H9 (cell line): ENCODE results near the gene CFAP43. TPM values are rescaled to one million over a fixed set of nuclear protein-coding genes. Genes with fewer than 3 reads are reported as not detected.
"Not testable (repeated sequence)": the region's sequence is repeated elsewhere in the genome, so short reads cannot be mapped to it uniquely, and the experiment has no call there.

Experiments
- DNase-seq: peaks from one replicate; pipeline ENCODE4 v3.0.0-alpha.2; 2017
- H2AFZ ChIP-seq: one replicate; pipeline ENCODE4 v1.6.1; 2013; ENCODE audit warnings: mild to moderate bottlenecking, low read length, control low read depth, moderate library complexity
- H2AK5ac ChIP-seq: 2 replicates; pipeline ENCODE4 v1.6.1; 2013; ENCODE audit warnings: low read length, control low read depth, mixed read lengths; ENCODE audit not compliant: insufficient read length
- H2BK120ac ChIP-seq: one replicate; pipeline ENCODE4 v1.6.1; 2013; ENCODE audit warnings: low read depth, mild to moderate bottlenecking, low read length, control low read depth, inconsistent platforms; ENCODE audit not compliant: poor library complexity, severe bottlenecking
- H2BK12ac ChIP-seq: 2 replicates; pipeline ENCODE4 v1.6.1; 2013; ENCODE audit warnings: low read length, control low read depth, mixed read lengths, low read depth; ENCODE audit not compliant: insufficient read length
- H2BK15ac ChIP-seq: 2 replicates; pipeline ENCODE4 v1.6.1; 2013; ENCODE audit warnings: low read depth, low read length, control low read depth
- H2BK20ac ChIP-seq: one replicate; pipeline ENCODE4 v1.6.1; 2013; ENCODE audit warnings: low read depth, mild to moderate bottlenecking, low read length, control low read depth, inconsistent platforms; ENCODE audit not compliant: poor library complexity, severe bottlenecking
- H2BK5ac ChIP-seq: 2 replicates; pipeline ENCODE4 v1.6.1; 2013; ENCODE audit warnings: low read length, control low read depth, mixed read lengths; ENCODE audit not compliant: insufficient read length
- H3K14ac ChIP-seq: 2 replicates; pipeline ENCODE4 v1.6.1; 2013; ENCODE audit warnings: low read length, control low read depth; ENCODE audit not compliant: insufficient read depth
- H3K18ac ChIP-seq: 2 replicates; pipeline ENCODE4 v1.6.1; 2013; ENCODE audit warnings: low read depth, mild to moderate bottlenecking, mixed read lengths, low read length, control low read depth; ENCODE audit not compliant: insufficient read length
- H3K23ac ChIP-seq: 2 replicates; pipeline ENCODE4 v1.6.1; 2013; ENCODE audit warnings: low read length, control low read depth, mixed read lengths, low read depth; ENCODE audit not compliant: insufficient read length
- H3K23me2 ChIP-seq: 2 replicates; pipeline ENCODE4 v1.6.1; 2013; ENCODE audit warnings: low read depth, mild to moderate bottlenecking, mixed read lengths, low read length, control low read depth; ENCODE audit not compliant: insufficient read length, poor library complexity, severe bottlenecking
- H3K27ac ChIP-seq: 2 replicates; pipeline ENCODE4 v1.5.1; 2013; ENCODE audit warnings: low read length, control low read depth, mixed read lengths, low read depth; ENCODE audit not compliant: insufficient read length
- H3K27me3 ChIP-seq: 2 replicates; pipeline ENCODE4 v1.6.1; 2013; ENCODE audit warnings: low read length, control low read depth, inconsistent platforms; ENCODE audit not compliant: insufficient read depth
- H3K4ac ChIP-seq: 2 replicates; pipeline ENCODE4 v1.6.1; 2013; ENCODE audit warnings: low read depth, mild to moderate bottlenecking, control low read depth, inconsistent platforms, low read length, moderate library complexity
- H3K4me1 ChIP-seq: 2 replicates; pipeline ENCODE4 v1.6.1; 2013; ENCODE audit warnings: low read length, control low read depth, inconsistent platforms; ENCODE audit not compliant: insufficient read depth
- H3K4me2 ChIP-seq: 2 replicates; pipeline ENCODE4 v1.6.1; 2013; ENCODE audit warnings: low read length, control low read depth, mixed read lengths; ENCODE audit not compliant: insufficient read length, insufficient read depth
- H3K56ac ChIP-seq: 2 replicates; pipeline ENCODE4 v1.6.1; 2013; ENCODE audit warnings: low read depth, mild to moderate bottlenecking, mixed read lengths, low read length, control low read depth; ENCODE audit not compliant: insufficient read length
- H3K79me1 ChIP-seq: 2 replicates; pipeline ENCODE4 v1.6.1; 2013; ENCODE audit warnings: low read depth, mild to moderate bottlenecking, moderate library complexity, low read length, control low read depth, inconsistent platforms; ENCODE audit not compliant: insufficient read depth, poor library complexity, severe bottlenecking
- H3K79me2 ChIP-seq: 2 replicates; pipeline ENCODE4 v1.6.1; 2013; ENCODE audit warnings: low read length, control low read depth, inconsistent platforms; ENCODE audit not compliant: insufficient read depth
- H3K9ac ChIP-seq: 2 replicates; pipeline ENCODE4 v1.6.1; 2013; ENCODE audit warnings: low read length, control low read depth, mixed read lengths; ENCODE audit not compliant: insufficient read length; ENCODE audit errors: extremely low read depth
- H3K9me3 ChIP-seq: one replicate; pipeline ENCODE4 v1.6.1; 2013; ENCODE audit warnings: low read depth, low read length, inconsistent platforms; ENCODE audit not compliant: control insufficient read depth
- H3T11ph ChIP-seq: one replicate; pipeline ENCODE4 v1.6.1; 2013; ENCODE audit warnings: mild to moderate bottlenecking, low read length, control low read depth, inconsistent platforms
- H4K20me1 ChIP-seq: one replicate; pipeline ENCODE4 v1.6.1; 2013; ENCODE audit not compliant: control insufficient read depth, insufficient read length, insufficient read depth
- H4K5ac ChIP-seq: 2 replicates; pipeline ENCODE4 v1.6.1; 2013; ENCODE audit warnings: low read depth, mild to moderate bottlenecking, mixed read lengths, low read length, control low read depth; ENCODE audit not compliant: insufficient read length
- H4K8ac ChIP-seq: replicated peaks from 2 replicates; pipeline ENCODE4 v1.6.1; 2013; ENCODE audit warnings: low read length, control low read depth, mixed read lengths, low read depth; ENCODE audit not compliant: insufficient read length
- H4K91ac ChIP-seq: 2 replicates; pipeline ENCODE4 v1.6.1; 2013; ENCODE audit warnings: low read depth, mild to moderate bottlenecking, moderate library complexity, mixed read lengths, low read length, control low read depth; ENCODE audit not compliant: insufficient read length
- H3K27ac Mint-ChIP-seq, 3 experiments: 2 replicates in 2 of 3; 3 replicates in 1 of 3; pipeline ENCODE4 v1.8.0; 2020 to 2021; ENCODE audit warnings: mixed read lengths in 3 of 3, mild to moderate bottlenecking in 1 of 3, moderate library complexity in 1 of 3
- H3K27me3 Mint-ChIP-seq: 2 replicates; pipeline ENCODE4 v1.8.0; 2021; ENCODE audit warnings: low read depth, mild to moderate bottlenecking, moderate library complexity, mixed read lengths
- H3K36me3 Mint-ChIP-seq, 3 experiments: 2 replicates in 2 of 3; 3 replicates in 1 of 3; pipeline ENCODE4 v1.8.0; 2020 to 2021; ENCODE audit warnings: low read depth in 3 of 3, mixed read lengths in 3 of 3; ENCODE audit not compliant: insufficient read depth in 1 of 3
- H3K4me1 Mint-ChIP-seq, 2 experiments: 2 replicates each; pipeline ENCODE4 v1.8.0; 2020; ENCODE audit warnings: mixed read lengths in 2 of 2
- H3K4me3 Mint-ChIP-seq, 2 experiments: 2 replicates in 1 of 2; 3 replicates in 1 of 2; pipeline ENCODE4 v1.8.0; 2020 to 2021; ENCODE audit warnings: mild to moderate bottlenecking in 2 of 2, mixed read lengths in 2 of 2, moderate library complexity in 1 of 2
- H3K9me3 Mint-ChIP-seq, 2 experiments: 2 replicates in 1 of 2; 3 replicates in 1 of 2; pipeline ENCODE4 v1.8.0; 2020; ENCODE audit warnings: mild to moderate bottlenecking in 2 of 2, mixed read lengths in 2 of 2, moderate library complexity in 1 of 2
- CTCF ChIP-seq: fragments of 200-600 bp; sonication (generic); conservative IDR thresholded peaks from 3 replicates; pipeline ENCODE4 v1.8.0; 2021; ENCODE audit warnings: antibody characterized with exemption, mild to moderate bottlenecking
- WGBS: extraction: QIAGEN DNeasy Blood & Tissue Kit; methylation state at CpG from one replicate; pipeline ENCODE4 v1.1.7; 2013; ENCODE audit warnings: missing lambda C conversion rate, low lambda C conversion rate, mixed read lengths; ENCODE audit not compliant: insufficient read length; ENCODE audit errors: extremely low coverage; 5-methylcytosine and 5-hydroxymethylcytosine counted together
- total RNA-seq: library from RNA; stranded (reverse); gene quantifications from 2 replicates; pipeline ENCODE4 v1.2.1, GENCODE V29; 2021

CFAP43 gene
- total RNA-seq, 1 experiment from 2014 or later = 0.26 TPM

GRCh38 chr10:104243512-104243911 is 11.3 kb upstream of the CFAP43 start:
- no CpG with 5 or more reads among the region's 5 CpGs for WGBS
- Histone ChIP-seq H3K23me2 (no peaks in the 10 kb centered on the region), H4K20me1 (no peaks in the 10 kb centered on the region), H3K9ac (no peak overlapping the region), H3K23ac (no peak overlapping the region), H4K8ac (no peak overlapping the region), H3K79me2 (no peaks in the 10 kb centered on the region), H2BK20ac (no peak overlapping the region), H2AK5ac (no peak overlapping the region), H3K4me2 (no peak overlapping the region), H2AFZ (no peak overlapping the region), H3K9me3 (no peaks in the 10 kb centered on the region), H4K91ac (no peak overlapping the region), H3K79me1 (no peaks in the 10 kb centered on the region), H3K27me3 (no peaks in the 10 kb centered on the region), H3K14ac (no peak overlapping the region), H3K18ac (no peak overlapping the region), H2BK12ac (no peak overlapping the region), H2BK15ac (no peak overlapping the region), H2BK5ac (no peak overlapping the region), H3K56ac (no peak overlapping the region), H3K4ac (no peak overlapping the region), H3T11ph (no peak overlapping the region), H2BK120ac (no peak overlapping the region), H4K5ac (no peak overlapping the region), H3K27ac (no peak overlapping the region), H3K4me1 (no peaks in the 10 kb centered on the region)
- Mint-ChIP-seq H3K9me3 (peaks cover 0 to 12% of the 10 kb centered on the region in 2 experiments; a peak in 2 of 5 replicates), H3K27me3 (peaks cover 1% of the 10 kb centered on the region), H3K4me3 (no peak overlapping the region), H3K4me1 (no peaks in the 10 kb centered on the region), H3K36me3 (peaks cover 0 to 5% (median 0%) of the 10 kb centered on the region in 3 experiments; a peak in 1 of 7 replicates), H3K27ac (no peak overlapping the region)
- TF ChIP-seq CTCF = no peak
- no peak for DNase-seq

GRCh38 chr10:104243009-104243408 is 10.8 kb upstream of the CFAP43 start:
- not testable (repeated sequence) for H3K56ac ChIP-seq, H2BK20ac ChIP-seq, H3K36me3 Mint-ChIP-seq, H3K4me1 ChIP-seq, H3K27ac ChIP-seq, H3T11ph ChIP-seq, H2BK12ac ChIP-seq, H3K4me1 Mint-ChIP-seq, H3K4me2 ChIP-seq, H2AFZ ChIP-seq, H3K79me1 ChIP-seq, H3K18ac ChIP-seq, H3K27me3 Mint-ChIP-seq, H3K14ac ChIP-seq, H3K23me2 ChIP-seq, H2BK5ac ChIP-seq, H4K8ac ChIP-seq, H4K91ac ChIP-seq, DNase-seq, H3K27me3 ChIP-seq, H3K9me3 ChIP-seq, H2BK120ac ChIP-seq, H4K20me1 ChIP-seq, H3K4ac ChIP-seq, H3K23ac ChIP-seq, H2BK15ac ChIP-seq, H3K4me3 Mint-ChIP-seq, H3K79me2 ChIP-seq, H3K9ac ChIP-seq
- peaks cover 0 to 10% of the 10 kb centered on the region in 2 experiments; a peak in 2 of 5 replicates for H3K9me3 Mint-ChIP-seq
- H4K5ac ChIP-seq = peak overlapping the region; percentile 60
- H2AK5ac ChIP-seq = peak overlapping the region; percentile 8
- peak overlapping the region in 1 of 3 experiments; percentile 43; a peak in 1 of 7 replicates for H3K27ac Mint-ChIP-seq
- no CpG with 5 or more reads among the region's 3 CpGs for WGBS
